GM18508 (cell line): ENCODE measurements around the gene ABLIM2.

Experiments used
- ATAC-seq: cut with Tn5 transposase; IDR thresholded peaks from one replicate; pipeline ENCODE4 v1.9.1; 2021; ENCODE audit warnings: moderate number of reproducible peaks; ENCODE audit not compliant: insufficient read depth, unreplicated experiment

Gene ABLIM2

DNA sequence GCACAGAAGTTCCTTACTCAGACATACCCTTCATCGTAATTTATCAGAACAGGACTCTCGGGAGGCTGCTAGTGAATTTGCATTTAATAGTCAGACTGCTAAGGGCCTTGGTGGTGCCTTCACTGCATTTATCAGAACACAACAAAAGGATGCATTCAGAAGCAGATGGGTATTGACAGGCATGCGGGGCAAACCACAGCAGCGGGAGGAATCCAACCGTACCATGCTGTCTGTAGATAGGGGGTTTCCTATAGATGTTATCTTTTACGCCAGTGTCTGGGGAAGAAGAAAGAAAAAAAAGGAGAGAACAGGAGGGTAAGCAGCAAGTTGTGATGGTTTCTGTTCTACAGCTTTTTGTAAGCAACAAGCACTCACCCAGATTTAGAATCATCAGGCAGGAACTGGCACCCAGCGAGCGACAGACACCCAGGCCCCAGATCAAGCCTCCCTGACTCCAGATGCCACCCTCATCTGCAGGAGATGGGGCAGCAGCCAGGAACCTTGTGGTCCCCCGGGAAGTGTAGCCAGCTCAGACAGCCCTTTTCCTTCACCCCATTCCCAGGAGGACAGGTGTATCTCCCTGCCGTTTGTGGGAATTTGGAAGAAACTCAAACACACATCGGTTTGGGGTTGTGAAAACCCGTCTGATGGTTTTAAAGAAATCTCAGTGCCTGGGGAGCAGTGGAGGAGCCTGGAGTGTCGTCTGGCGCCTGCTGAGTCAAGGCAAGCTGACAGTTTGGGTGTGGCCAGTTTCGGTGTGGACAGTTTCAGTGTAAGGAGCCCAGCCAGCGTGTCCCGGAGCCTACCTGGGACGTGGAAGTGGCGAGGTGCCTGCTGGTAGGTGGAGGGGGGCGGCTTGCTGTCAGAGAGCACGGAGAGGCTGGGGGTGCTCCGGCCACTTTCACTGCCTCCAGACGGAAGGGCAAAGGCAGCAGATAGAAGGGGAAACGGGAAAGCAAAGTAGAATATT lies 138.9 kb downstream of the ABLIM2 start:
- ATAC-seq, result no peak

DNA sequence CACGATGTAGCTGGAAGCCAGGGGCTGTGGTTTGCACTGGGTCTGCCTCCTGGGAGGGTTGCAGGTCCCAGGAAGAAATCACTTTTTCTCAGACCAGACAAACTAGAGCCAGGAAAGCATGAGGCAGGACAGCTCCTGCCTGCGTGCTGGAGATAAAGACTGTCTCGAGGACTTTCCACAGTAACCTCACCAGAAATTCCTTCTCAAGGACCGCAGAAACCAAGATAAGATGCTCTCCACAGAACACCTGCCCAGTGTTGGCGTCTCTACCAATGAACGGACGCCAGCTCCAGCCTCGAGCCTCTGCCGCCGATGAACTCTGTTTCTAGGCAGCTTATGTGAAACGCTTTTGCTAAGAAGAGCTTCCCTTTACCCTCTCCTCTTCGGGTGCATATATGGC lies 142.1 kb downstream of the ABLIM2 start:
- no peak for ATAC-seq

DNA sequence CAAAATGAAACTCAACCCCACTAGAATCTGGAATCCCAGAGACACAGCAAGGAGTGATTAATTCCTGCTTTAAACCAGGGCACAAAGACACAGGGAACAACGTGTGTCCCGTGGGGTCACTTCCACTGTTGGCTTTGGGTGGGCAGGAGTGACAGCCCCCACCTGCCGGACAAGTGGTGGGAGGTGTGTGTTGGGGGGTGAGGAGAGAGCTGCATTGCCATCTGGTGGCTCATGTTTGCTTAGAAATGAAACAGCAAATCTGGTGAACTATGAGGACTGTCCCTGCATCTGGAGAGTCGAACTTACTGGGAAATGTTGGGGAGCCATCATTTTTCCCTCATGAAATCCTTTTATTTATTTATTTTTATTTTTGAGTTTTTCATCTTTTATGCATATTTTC lies 143.1 kb downstream of the ABLIM2 start:
- ATAC-seq, result no peak

DNA sequence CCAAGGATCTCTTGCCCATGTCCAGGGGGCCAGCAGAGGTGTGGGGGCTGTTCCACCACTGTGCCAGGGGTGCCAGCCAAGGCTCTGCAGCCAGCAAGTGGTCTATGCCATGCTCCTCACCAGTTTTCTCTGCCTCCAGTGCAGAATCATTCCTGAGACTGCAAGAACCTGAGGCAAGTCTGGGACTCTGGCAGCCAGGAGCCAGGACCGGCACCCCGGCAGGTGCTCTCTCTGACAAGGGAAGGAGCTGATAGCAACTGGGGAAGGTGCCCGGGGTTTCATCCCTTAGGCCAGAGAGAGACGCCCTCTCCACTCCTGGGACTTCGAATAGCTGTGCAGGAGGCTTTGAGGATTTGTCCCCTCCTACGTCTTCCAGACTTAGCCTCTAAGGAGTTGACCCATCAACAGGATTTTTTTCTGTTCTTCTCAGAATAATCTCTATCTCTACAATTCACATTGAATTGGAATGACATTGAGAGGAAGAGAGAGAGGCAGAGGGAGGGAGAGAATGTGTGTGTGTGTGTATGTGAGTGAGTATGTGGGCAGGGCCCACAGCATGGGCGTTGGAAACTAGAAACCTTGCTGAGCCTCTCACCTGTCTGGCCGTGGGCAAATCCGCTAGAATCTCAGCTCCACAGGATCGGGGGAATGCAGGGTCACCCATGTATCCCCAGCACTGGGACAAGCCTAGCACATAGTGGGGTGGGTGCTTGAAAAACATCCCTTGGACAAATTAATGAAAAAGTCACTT lies 144.5 kb downstream of the ABLIM2 start:
- no peak for ATAC-seq

DNA sequence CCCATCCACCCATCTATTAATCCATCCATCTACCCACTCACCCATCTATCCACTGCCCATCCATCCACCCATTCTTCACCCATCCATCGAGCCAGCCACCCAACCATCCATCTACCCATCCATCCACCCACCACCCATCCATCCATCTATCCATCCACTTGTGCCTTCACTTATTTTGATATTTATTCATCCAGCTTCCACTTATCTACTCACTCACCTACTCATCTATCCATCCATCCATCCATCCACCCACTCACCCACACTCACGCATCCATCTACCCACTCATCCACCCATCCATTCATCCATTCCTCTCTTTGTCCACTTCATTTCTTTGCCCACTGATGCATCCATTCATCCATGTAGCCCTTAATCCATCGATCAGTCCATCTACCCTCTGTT lies 146.1 kb downstream of the ABLIM2 start:
- ATAC-seq, result no peak

DNA sequence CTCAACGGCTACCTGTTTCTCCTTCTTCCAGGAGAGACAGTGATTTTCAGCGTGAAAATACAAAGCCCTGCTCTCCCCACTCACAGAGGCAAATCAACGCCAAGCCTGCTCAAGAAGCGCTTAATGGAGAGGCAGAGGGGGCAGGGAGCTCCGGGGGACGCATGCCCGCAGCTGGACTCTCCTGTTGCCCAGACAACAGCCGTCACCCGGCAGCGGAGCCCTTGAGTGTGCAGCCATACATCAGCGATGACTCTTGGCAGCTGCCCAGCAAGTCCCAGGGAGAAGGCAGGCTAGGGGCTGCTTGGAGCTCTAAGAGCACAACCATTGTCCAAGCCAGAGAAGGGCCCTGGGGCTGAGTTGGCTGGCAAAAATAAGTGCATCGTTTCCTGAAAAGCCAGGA lies 148.0 kb downstream of the ABLIM2 start:
- no peak for ATAC-seq

DNA sequence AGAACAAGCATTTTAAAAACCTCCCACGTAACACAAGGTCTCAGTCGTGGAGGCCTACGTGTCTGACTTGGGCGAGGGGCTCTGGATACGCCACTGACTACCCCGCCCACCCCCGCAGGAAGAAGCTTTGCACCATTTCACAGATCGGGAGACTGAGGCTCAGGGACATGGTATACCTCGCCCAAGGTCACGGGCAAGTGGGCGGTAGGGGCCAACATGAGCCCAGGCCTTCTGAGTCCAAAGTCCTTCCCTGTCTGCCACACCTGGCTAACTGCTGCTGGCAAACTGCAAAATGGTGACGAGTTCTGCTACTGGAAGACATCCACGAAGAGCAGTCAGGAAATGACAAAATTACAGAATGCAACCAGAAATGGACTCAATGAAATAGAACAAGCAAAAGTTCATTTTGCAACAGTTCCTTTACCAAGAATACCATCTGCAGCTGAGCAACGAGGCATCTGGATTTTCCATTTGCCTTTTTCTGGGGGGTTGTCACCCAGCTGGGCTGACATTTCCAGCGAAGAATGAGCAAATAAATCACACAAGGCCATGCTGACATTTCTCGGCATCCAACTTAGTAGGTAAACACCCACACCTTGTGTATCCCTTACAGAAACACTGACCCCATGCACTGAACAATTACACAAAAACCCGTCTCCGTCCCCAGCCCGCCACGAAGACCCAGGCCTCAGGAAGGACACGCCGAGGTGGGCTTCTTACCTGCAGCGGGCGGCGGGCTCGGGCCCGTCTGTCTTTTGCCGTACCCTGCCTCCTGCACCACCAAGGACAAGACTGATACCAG lies 148.7 kb downstream of the ABLIM2 start:
- no peak for ATAC-seq

DNA sequence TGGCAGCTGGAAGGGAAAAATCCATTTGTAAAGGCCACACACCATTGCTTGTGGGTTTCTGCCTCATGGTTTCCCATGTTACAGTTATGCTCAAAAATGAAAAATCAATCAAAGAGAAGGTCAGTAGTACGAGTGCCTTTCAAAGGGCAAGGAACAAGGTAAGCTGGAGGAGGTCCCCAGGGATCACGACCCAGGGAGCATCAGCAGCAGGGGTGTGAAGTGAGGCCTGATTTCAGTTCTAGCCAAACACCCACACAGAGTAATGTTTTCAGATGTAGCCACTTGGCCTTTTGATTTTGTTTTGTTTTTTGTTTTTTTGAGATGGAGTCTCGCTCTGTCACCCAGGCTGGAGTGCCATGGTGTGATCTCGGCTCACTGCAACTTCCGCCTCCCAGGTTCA lies 149.5 kb downstream of the ABLIM2 start:
- ATAC-seq, result no peak

DNA sequence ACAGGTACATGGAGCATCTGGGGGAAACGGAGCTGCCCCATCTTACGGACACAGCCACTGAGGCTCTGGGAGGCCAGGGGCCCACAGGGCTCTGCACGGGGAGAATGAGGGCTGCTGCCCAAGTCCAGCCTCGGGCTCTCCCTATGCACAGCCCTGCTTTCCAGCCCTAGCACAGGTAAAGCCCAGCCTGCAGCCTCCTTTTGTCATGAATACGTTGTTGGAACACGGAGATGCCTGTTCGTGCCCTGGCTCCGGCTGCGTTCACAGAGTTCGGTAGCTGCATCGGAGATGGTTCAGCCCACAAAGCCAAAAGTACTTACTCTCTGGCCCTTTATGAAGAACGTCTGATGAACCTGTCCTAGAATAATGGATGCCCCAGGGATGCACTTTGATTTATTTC lies 150.2 kb downstream of the ABLIM2 start:
- ATAC-seq, result no peak

DNA sequence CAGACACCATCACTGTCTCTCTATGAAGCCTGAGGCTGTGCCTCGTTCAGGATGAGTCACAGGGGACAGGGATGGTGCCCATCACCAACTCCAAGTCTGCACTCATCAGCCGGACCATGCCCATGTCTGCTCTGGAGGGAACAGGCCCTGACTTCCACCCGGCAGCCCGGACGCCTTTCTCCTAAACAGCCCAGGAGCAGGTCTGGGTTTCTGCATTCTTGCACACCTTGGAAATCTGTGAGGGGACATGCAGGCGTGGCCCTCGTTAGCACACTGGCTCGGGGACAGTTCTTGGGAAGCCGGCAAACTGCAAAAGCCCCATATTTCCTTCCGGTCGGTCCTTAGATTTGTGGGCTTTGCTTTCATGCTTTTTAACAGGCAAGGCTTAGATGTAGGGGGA lies 151.0 kb downstream of the ABLIM2 start:
- ATAC-seq, result no peak

DNA sequence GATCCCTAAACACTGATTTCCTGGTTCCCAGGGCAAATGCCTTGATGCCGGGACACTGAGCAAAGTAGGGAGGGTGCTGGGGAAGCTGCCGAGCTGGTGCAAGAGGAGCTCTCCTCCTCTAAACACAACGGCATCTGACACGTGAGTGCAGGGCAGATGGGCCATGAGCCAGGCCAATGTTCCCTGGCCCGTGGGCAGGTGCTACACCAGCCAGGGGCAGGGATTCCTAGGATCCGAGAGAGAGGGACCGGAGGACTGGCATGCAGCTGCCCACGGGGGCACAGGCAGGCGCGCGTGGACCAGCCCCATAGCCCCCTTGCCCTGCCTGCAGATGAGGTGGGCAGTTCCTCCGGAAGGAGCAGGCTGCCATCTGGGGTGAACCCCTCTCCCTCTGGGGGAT lies 152.1 kb downstream of the ABLIM2 start:
- no peak for ATAC-seq

DNA sequence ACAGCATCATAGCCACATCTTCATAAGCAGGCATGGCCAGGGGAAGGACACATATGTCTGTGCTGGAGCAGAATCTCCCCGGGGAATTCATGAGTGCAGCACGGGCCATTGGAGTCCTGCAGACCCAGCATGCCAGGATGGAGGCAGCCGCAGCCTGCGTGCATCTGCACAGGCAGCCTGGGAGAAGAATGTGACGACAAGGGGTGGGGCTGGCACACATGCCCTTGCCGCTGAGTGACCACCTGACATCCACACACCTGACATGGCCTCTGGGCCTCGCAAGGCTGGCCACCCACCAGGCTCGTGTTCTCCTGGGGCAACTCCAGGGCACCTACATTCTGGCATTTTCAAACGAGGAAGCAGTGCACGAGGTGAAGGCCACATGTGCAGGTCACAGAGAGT lies 152.8 kb downstream of the ABLIM2 start:
- no peak for ATAC-seq

DNA sequence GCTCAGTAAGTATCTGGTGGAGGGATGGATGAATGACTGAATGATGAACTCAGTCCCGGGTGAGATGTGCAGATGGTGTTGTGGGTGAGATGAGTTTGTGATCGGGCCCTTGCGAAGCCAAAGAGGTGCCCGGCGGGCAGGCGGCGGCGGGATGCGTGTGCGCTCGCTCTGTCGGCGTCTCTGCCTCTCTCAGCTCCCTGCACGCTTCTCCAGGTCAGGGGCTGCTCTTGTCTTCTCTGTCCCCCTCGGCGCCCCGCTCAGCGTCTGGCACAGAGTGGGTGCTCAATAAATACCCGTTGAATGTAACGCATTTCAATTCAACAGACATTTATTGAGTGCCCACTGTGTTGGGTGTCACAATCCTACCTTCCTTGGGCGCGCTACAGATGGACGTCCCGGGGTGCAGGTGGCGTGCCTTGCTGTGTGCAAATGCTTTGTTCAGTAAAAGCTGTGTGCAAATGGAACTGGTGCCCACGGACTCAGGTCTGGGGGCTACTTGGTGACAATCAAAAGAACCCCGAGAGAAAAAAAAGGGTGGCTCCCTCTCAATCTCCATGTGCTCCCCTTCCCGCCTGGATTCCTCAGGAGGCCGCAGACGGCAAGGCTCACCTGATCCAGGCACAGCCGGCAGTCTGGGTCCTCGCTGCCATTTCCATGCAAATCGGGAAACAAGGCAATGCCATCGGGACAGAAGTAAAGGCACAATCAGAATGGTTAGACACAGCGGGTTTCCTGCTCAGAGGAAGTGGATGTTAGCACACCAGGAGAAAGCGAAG lies 153.4 kb downstream of the ABLIM2 start:
- ATAC-seq, result no peak

DNA sequence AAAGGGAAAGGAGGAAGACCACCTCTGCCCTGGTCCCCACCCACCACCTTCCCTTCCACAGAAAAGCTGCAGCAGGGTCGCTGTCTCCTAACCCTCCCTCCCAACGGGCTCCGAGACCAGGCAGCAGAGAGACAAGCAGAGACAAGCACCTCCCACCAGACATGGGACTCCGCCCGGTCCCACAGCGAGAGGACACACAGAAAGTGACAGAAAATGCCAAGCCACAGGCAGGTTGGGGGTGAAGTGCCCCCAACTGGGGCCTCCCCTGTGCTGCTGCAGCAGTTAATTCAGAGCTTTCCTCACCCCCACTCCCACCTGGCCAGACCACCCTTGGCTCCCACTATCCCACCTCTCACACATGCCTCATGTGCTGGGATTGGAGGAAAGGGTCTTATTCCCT lies 154.5 kb downstream of the ABLIM2 start:
- no peak for ATAC-seq

DNA sequence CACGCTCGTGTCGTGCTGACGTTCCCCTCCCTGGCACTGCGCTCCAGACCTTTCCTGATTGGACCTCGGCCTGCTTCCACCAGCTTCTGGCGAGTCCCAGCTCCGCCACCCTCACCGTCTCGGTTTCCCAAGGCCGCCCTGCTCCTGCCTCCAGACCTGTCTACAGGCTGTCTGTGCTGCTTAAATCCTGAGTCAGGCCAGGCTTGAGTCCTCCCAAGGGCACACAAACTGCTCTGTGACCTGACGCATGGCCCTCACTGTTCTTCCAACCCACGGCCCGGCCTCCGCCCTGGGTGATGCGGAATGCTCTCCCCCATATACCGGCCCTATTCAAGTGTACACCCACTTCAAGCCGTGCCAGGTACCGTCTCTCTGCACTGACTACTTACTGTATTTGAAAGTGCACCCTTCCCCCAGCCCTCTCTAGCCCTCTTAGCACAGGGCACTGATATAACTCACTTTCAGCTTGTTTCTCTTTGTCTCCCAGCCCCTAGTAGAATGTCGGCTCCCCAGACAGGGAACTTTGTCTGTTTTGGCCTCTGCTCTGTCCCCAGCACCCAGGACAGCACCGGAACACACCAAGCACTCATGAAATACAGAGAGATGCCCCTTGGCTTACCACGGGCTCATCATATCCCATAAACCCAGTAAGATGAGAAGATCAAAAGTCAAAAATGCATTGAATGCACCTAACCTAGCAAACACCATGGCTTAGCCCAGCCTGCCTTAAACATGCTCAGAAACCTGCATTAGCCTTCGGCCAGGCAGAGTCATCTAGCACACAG lies 155.9 kb downstream of the ABLIM2 start:
- ATAC-seq, result no peak

DNA sequence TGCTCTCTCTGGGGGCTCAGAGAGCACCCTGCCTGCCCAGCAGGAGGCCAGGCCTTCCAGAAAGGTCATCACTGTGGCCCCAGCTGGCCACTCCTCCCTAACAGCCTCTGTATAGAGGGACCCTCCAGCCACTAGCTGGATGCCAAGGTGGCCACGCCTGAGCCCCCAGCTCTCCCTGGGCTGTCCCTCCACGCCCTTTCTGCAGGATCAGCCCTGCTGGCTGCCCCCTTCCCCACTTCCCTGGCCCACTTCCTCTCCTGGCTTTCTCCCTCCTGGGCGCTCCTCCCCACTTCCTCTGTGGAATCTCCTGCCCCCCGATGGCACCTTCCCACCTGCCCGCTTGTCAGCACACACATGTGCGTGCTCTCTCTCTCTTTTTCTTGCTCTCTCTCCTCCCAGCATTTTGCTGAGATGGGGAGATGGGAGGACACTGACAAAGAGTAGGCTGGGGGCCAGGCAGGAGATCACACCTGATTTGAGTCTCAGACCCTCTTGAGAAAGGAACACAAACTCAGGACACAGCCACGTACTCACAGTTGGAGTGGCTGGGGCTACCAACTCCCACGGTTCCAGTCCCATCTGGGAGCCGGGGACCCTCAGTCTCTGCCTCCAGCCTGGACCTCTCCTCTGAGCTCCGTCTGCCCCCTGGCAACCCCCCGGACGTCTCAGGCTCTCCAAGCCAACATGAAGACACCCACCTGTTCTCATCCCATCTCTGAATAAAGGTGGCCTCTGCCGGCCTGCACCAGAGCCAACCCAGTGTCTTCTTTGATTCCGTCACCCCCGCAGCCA lies 156.9 kb downstream of the ABLIM2 start:
- ATAC-seq, result no peak

DNA sequence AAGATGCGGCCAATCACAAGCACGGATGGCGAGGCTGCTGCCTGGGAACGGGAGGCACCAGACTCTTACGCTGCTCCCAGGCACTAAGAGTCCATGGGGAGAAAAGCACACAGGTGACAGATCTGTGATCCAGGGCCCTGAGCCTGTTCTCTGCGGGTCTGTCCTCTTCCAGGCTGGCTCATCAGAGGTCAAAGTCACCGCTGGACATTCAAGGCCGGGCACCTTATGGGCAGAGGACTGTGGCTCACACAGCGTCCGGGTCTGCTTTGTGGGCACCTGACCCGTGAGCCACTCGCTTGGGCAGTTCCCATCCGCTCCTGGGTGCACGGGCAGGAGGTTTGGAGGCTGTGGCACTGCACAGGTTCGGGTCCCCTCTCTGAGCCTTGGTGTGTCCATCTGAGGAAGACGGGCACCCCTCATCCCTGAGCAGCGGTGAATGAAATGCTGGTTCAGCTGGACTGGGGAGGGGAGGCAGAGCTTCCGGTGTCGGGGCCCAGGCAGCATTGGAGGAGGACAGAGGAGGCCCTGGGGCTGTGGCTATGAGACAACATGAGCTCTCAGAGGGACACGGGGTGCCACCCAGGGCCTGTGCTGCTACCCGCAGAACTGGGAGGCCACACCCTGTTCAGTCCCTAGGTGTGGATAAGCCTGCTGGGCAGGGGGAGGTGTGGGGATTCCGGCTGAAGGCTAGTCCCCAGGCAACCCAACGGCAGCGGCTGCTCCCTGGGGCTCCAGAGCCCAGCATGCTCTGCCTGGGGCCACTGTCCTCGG lies 157.7 kb downstream of the ABLIM2 start:
- no peak for ATAC-seq

DNA sequence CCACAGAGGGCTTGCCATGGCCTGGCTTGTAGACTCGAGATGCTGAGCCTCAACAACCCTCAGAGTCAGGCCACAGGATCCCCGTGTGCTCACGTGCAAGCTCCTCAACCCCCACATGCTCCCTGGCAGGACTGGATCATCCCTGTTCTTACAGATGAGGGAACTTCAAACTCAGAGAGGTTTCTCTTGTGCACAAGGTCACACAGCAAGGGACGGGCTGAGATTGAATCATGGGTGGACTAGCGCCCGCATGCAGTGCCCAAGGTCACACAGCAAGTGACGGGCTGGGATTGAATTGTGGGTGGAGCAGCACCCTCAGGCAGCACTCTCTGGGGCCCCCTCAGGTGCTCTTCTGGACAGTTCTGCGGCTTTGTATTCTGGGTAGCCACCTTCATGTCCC lies 158.4 kb downstream of the ABLIM2 start:
- no peak for ATAC-seq
